Measurements from ENCODE around the gene OLIG1.

Gene OLIG1

GRCh38 chr21:33073636-33074035 is 3.7 kb downstream of the OLIG1 start:
- H3K4me3 ChIP-seq (ENCODE audit: low read length in 2 of 2), result no peak overlapping the region
- H3K36me3 ChIP-seq (ENCODE audit: control insufficient read depth in 2 of 2, insufficient read depth in 2 of 2, low read length in 2 of 2), result no peaks in the 10 kb centered on the region
- H3K9ac ChIP-seq (ENCODE audit: low read length in 2 of 2), result no peak overlapping the region
- peaks cover 10% of the 10 kb centered on the region for H3K4me1 ChIP-seq (ENCODE audit: control insufficient read depth, insufficient read depth, low read length)
- no peak overlapping the region for H3K27ac ChIP-seq (ENCODE audit: low read length)
- peaks cover 8 to 9% of the 10 kb centered on the region in 2 donors for H3K9me3 ChIP-seq (ENCODE audit: control insufficient read depth in 2 of 2, low read length in 2 of 2)
- H3K27me3 ChIP-seq (ENCODE audit: control insufficient read depth in 1 of 2, insufficient read depth in 2 of 2, low read length in 2 of 2), result peaks cover 54 to 77% of the 10 kb centered on the region in 2 donors

DNA sequence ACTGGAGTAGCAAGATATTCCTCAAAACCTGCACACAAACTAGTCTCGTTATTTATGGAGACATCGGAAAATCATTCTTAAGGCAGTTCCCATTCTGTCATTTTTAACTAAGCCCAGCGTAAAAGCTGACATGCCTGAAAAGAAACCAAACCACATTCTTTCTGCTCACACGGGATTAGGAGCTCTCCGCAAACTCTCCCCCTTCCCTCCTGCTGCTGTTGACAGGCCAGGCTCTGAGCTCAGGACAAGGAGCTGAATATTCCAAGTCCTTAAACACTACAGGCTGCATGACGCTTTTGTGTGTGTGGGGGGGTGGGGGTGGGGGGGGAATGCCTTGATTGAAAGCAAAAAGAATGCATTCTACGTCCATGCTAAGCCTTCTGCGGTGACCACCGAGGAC is 5.2 kb downstream of the OLIG1 start:
- H3K27me3 ChIP-seq (ENCODE audit: control insufficient read depth in 1 of 2, insufficient read depth in 2 of 2, low read length in 2 of 2), result peaks cover 46 to 62% of the 10 kb centered on the region in 2 donors
- peaks cover 10% of the 10 kb centered on the region for H3K4me1 ChIP-seq (ENCODE audit: control insufficient read depth, insufficient read depth, low read length)
- H3K27ac ChIP-seq (ENCODE audit: low read length), result no peak overlapping the region
- no peak overlapping the region for H3K9ac ChIP-seq (ENCODE audit: low read length in 2 of 2)
- no peak overlapping the region for H3K4me3 ChIP-seq (ENCODE audit: low read length in 2 of 2)
- H3K9me3 ChIP-seq (ENCODE audit: control insufficient read depth in 2 of 2, low read length in 2 of 2), result peaks cover 0 to 3% of the 10 kb centered on the region in 2 donors
- no peaks in the 10 kb centered on the region for H3K36me3 ChIP-seq (ENCODE audit: control insufficient read depth in 2 of 2, insufficient read depth in 2 of 2, low read length in 2 of 2)

DNA sequence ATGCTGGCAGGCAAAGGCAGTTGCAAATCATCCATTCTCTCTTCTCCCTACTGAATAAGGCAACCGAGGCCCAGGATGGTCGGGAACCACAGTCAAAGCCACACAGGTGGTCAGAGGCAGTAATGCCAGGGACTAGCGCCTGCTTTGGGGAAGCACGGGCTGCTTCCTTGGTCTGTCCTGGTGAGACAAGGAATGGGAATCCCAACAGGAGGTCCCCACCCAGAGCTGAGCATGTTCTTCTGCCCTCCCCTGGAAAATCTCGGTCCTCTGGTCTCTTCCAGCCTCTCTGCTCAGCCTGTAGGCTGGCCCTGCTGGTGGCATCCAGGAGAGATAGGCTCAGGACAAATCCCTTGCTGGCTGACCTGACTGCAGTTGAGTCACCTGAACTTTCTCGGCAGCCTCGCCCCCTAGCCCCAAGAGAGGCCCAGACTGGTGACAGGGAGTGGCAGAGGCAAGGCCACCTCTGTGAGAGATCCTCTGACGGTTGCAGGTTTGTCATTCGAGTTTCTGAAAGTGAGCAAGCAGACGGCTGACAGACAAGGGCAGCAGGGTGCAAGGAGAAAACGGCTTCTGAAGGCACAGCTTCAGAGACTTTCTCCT is 5.8 kb downstream of the OLIG1 start:
- Histone ChIP-seq H3K27ac (ENCODE audit: low read length) (no peak overlapping the region), H3K4me1 (ENCODE audit: control insufficient read depth, insufficient read depth, low read length) (peaks cover 6% of the 10 kb centered on the region), H3K36me3 (ENCODE audit: control insufficient read depth in 2 of 2, insufficient read depth in 2 of 2, low read length in 2 of 2) (no peaks in the 10 kb centered on the region), H3K4me3 (ENCODE audit: low read length in 2 of 2) (no peak overlapping the region), H3K9me3 (ENCODE audit: control insufficient read depth in 2 of 2, low read length in 2 of 2) (peaks cover 0 to 3% of the 10 kb centered on the region in 2 donors), H3K9ac (ENCODE audit: low read length in 2 of 2) (no peak overlapping the region), H3K27me3 (ENCODE audit: control insufficient read depth in 1 of 2, insufficient read depth in 2 of 2, low read length in 2 of 2) (peaks cover 48 to 59% of the 10 kb centered on the region in 2 donors)

GRCh38 chr21:33076600-33077329 is 6.8 kb downstream of the OLIG1 start:
- Histone ChIP-seq H3K4me1 (ENCODE audit: control insufficient read depth, insufficient read depth, low read length) (no peaks in the 10 kb centered on the region), H3K9ac (ENCODE audit: low read length in 2 of 2) (no peak overlapping the region), H3K9me3 (ENCODE audit: control insufficient read depth in 2 of 2, low read length in 2 of 2) (peaks cover 0 to 3% of the 10 kb centered on the region in 2 donors), H3K4me3 (ENCODE audit: low read length in 2 of 2) (no peak overlapping the region), H3K36me3 (ENCODE audit: control insufficient read depth in 2 of 2, insufficient read depth in 2 of 2, low read length in 2 of 2) (no peaks in the 10 kb centered on the region), H3K27me3 (ENCODE audit: control insufficient read depth in 1 of 2, insufficient read depth in 2 of 2, low read length in 2 of 2) (peaks cover 40 to 48% of the 10 kb centered on the region in 2 donors), H3K27ac (ENCODE audit: low read length) (no peak overlapping the region)

DNA sequence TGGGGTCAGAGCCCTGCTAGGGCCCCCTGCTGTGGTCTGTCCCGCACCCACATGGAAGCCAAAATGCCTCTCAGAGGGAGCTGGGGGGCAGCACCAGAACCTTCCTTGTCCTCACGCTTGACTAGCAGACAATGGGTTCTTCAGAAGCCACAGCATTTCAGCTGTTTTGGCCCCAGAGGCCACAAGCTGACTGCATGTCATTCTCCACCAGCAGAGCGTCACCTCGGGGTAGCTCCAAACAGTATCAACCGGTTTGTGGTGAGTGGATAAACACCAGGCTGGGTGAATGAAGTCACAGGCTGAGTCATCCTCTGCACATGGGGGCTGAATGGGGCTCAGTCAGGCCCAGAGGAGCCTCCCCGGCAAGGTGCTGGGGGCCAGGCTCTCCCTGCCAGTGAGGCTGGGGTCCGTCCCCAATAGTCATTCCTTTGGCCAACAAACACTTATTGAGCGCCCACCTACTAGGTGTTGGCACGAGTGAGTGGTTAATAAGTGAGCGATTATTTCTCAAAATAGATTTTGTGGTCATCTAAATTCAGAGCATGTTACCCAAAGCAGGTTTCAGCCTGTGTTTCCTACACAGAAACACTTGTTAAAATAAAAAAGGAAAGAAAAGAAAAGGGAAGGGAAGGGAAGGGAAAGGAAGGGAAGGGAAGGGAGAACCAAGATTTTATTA is 9.1 kb downstream of the OLIG1 start:
- H3K9ac ChIP-seq (ENCODE audit: low read length in 2 of 2), result no peak overlapping the region
- H3K27me3 ChIP-seq (ENCODE audit: control insufficient read depth in 1 of 2, insufficient read depth in 2 of 2, low read length in 2 of 2), result peaks cover 21 to 26% of the 10 kb centered on the region in 2 donors
- H3K4me1 ChIP-seq (ENCODE audit: control insufficient read depth, insufficient read depth, low read length), result no peaks in the 10 kb centered on the region
- H3K27ac ChIP-seq (ENCODE audit: low read length), result no peak overlapping the region
- peaks cover 0 to under 1% of the 10 kb centered on the region in 2 donors for H3K9me3 ChIP-seq (ENCODE audit: control insufficient read depth in 2 of 2, low read length in 2 of 2)
- no peaks in the 10 kb centered on the region for H3K36me3 ChIP-seq (ENCODE audit: control insufficient read depth in 2 of 2, insufficient read depth in 2 of 2, low read length in 2 of 2)
- H3K4me3 ChIP-seq (ENCODE audit: low read length in 2 of 2), result no peak overlapping the region

- Histone ChIP-seq H3K4me1 (ENCODE audit: control insufficient read depth, insufficient read depth, low read length) (no peaks in the 10 kb centered on the region), H3K36me3 (ENCODE audit: control insufficient read depth in 2 of 2, insufficient read depth in 2 of 2, low read length in 2 of 2) (no peaks in the 10 kb centered on the region), H3K27me3 (ENCODE audit: control insufficient read depth in 1 of 2, insufficient read depth in 2 of 2, low read length in 2 of 2) (peaks cover 15 to 20% of the 10 kb centered on the region in 2 donors), H3K27ac (ENCODE audit: low read length) (no peak overlapping the region), H3K4me3 (ENCODE audit: low read length in 2 of 2) (no peak overlapping the region), H3K9me3 (ENCODE audit: control insufficient read depth in 2 of 2, low read length in 2 of 2) (no peaks in the 10 kb centered on the region), H3K9ac (ENCODE audit: low read length in 2 of 2) (no peak overlapping the region)
Observed at GRCh38 chr21:33080376-33080775, 10.4 kb downstream of the OLIG1 start.

DNA sequence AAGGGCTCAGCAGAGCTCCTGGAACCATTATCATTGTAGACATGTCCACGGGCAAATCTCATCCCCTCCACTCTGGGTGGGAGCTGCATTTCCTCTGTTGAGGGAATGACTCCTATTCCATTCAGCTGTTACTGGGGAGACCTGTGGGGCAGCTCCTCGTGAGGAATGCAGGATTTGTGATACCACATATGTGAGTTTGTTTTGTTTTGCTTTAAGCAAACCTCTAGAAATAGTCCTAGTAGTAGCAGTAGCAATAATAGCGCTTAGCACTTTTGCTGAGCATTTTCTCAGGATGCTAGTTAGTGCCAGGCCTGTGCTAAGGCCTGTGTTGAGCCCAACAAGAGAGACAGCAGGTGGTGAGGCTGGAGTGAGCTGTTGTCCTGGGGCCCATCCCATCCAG is 10.8 kb downstream of the OLIG1 start:
- no peak overlapping the region for H3K9ac ChIP-seq (ENCODE audit: low read length in 2 of 2)
- peaks cover 11 to 17% of the 10 kb centered on the region in 2 donors for H3K27me3 ChIP-seq (ENCODE audit: control insufficient read depth in 1 of 2, insufficient read depth in 2 of 2, low read length in 2 of 2)
- no peaks in the 10 kb centered on the region for H3K9me3 ChIP-seq (ENCODE audit: control insufficient read depth in 2 of 2, low read length in 2 of 2)
- no peak overlapping the region for H3K4me3 ChIP-seq (ENCODE audit: low read length in 2 of 2)
- no peaks in the 10 kb centered on the region for H3K4me1 ChIP-seq (ENCODE audit: control insufficient read depth, insufficient read depth, low read length)
- H3K36me3 ChIP-seq (ENCODE audit: control insufficient read depth in 2 of 2, insufficient read depth in 2 of 2, low read length in 2 of 2), result no peaks in the 10 kb centered on the region
- no peak overlapping the region for H3K27ac ChIP-seq (ENCODE audit: low read length)

- no peaks in the 10 kb centered on the region for H3K9me3 ChIP-seq (ENCODE audit: control insufficient read depth in 2 of 2, low read length in 2 of 2)
- H3K27me3 ChIP-seq (ENCODE audit: control insufficient read depth in 1 of 2, insufficient read depth in 2 of 2, low read length in 2 of 2), result peaks cover 3 to 4% of the 10 kb centered on the region in 2 donors
- H3K4me3 ChIP-seq (ENCODE audit: low read length in 2 of 2), result no peak overlapping the region
- no peaks in the 10 kb centered on the region for H3K4me1 ChIP-seq (ENCODE audit: control insufficient read depth, insufficient read depth, low read length)
- no peaks in the 10 kb centered on the region for H3K36me3 ChIP-seq (ENCODE audit: control insufficient read depth in 2 of 2, insufficient read depth in 2 of 2, low read length in 2 of 2)
- H3K27ac ChIP-seq (ENCODE audit: low read length), result no peak overlapping the region
- H3K9ac ChIP-seq (ENCODE audit: low read length in 2 of 2), result no peak overlapping the region
Observed at GRCh38 chr21:33088384-33088783, 18.4 kb downstream of the OLIG1 start.

- Histone ChIP-seq H3K27me3 (ENCODE audit: control insufficient read depth in 1 of 2, insufficient read depth in 2 of 2, low read length in 2 of 2) (peaks cover 2 to 3% of the 10 kb centered on the region in 2 donors), H3K9ac (ENCODE audit: low read length in 2 of 2) (no peak overlapping the region), H3K9me3 (ENCODE audit: control insufficient read depth in 2 of 2, low read length in 2 of 2) (no peaks in the 10 kb centered on the region), H3K4me1 (ENCODE audit: control insufficient read depth, insufficient read depth, low read length) (no peaks in the 10 kb centered on the region), H3K36me3 (ENCODE audit: control insufficient read depth in 2 of 2, insufficient read depth in 2 of 2, low read length in 2 of 2) (no peaks in the 10 kb centered on the region), H3K4me3 (ENCODE audit: low read length in 2 of 2) (no peak overlapping the region), H3K27ac (ENCODE audit: low read length) (no peak overlapping the region)
Observed at GRCh38 chr21:33089395-33090119, 19.6 kb downstream of the OLIG1 start.

DNA sequence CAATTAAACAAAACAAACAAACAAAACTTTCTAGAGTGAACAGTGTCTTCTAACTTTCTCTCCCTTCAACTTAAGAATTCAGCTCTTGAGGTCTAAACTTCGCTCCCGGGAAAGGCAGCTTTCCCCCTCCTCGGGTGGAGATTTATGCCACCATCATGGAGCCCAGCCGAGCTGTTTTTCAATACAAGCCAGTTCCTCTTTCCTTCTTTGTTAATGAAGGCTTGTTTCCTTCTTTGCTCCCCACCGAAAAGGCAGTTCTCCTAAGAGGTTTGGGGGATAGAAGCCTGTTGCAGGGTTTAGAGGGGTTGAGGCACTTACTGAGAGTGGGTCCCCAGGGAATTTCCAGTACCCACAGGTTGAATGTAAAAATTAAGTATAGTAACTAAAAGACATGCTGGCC is 26.5 kb downstream of the OLIG1 start:
- Histone ChIP-seq H3K27ac (ENCODE audit: low read length) (no peak overlapping the region), H3K36me3 (ENCODE audit: control insufficient read depth in 2 of 2, insufficient read depth in 2 of 2, low read length in 2 of 2) (no peaks in the 10 kb centered on the region), H3K9ac (ENCODE audit: low read length in 2 of 2) (no peak overlapping the region), H3K9me3 (ENCODE audit: control insufficient read depth in 2 of 2, low read length in 2 of 2) (no peaks in the 10 kb centered on the region), H3K4me1 (ENCODE audit: control insufficient read depth, insufficient read depth, low read length) (no peaks in the 10 kb centered on the region), H3K27me3 (ENCODE audit: control insufficient read depth in 1 of 2, insufficient read depth in 2 of 2, low read length in 2 of 2) (peaks cover 3 to 4% of the 10 kb centered on the region in 2 donors), H3K4me3 (ENCODE audit: low read length in 2 of 2) (no peak overlapping the region)
